Neural progenitor cell (in vitro differentiated cells): ENCODE data around the gene SLC2A13. TPM values are rescaled to one million over a fixed set of nuclear protein-coding genes. Genes with fewer than 3 reads are reported as not detected.

Experiments used
- DNase-seq: peaks from one replicate; pipeline ENCODE4 v3.0.0-alpha.2; 2016; ENCODE audit warnings: low spot score
- H2AFZ ChIP-seq: fragments of 200-600 bp; sonication (generic); replicated peaks from 2 replicates; pipeline ENCODE4 v1.6.1; 2016; ENCODE audit warnings: antibody characterized with exemption
- H3F3A ChIP-seq: fragments of 200-600 bp; sonication (generic); 2 replicates; pipeline ENCODE4 v1.6.1; 2016; ENCODE audit warnings: antibody characterized with exemption, low read depth
- H3K27ac ChIP-seq: fragments of 200-600 bp; sonication (generic); 2 replicates; pipeline ENCODE4 v1.5.1; 2016; ENCODE audit warnings: mild to moderate bottlenecking
- H3K27me3 ChIP-seq: fragments of 200-600 bp; sonication (generic); 2 replicates; pipeline ENCODE4 v1.6.1; 2016; ENCODE audit warnings: mild to moderate bottlenecking, moderate library complexity
- H3K36me3 ChIP-seq: fragments of 200-600 bp; sonication (generic); 2 replicates; pipeline ENCODE4 v1.5.1; 2016
- H3K4me1 ChIP-seq: fragments of 200-600 bp; sonication (generic); 2 replicates; pipeline ENCODE4 v1.6.1; 2016; ENCODE audit warnings: mixed run types
- H3K4me2 ChIP-seq: fragments of 200-600 bp; sonication (generic); 2 replicates; pipeline ENCODE4 v1.6.1; 2016
- H3K4me3 ChIP-seq: fragments of 200-600 bp; sonication (generic); 2 replicates; pipeline ENCODE4 v1.5.1; 2016
- H3K79me2 ChIP-seq: fragments of 200-600 bp; sonication (generic); 2 replicates; pipeline ENCODE4 v1.6.1; 2016; ENCODE audit warnings: low read depth
- H3K9ac ChIP-seq: fragments of 200-600 bp; sonication (generic); 2 replicates; pipeline ENCODE4 v1.6.1; 2016
- H3K9me3 ChIP-seq: fragments of 200-600 bp; sonication (generic); 2 replicates; pipeline ENCODE4 v1.5.1; 2016; ENCODE audit warnings: low read depth
- H4K20me1 ChIP-seq: fragments of 200-600 bp; sonication (generic); 2 replicates; pipeline ENCODE4 v1.6.1; 2016; ENCODE audit warnings: low read depth
- H3K27ac Mint-ChIP-seq: 3 replicates; pipeline ENCODE4 v1.8.0; 2021; ENCODE audit warnings: mixed read lengths
- H3K27me3 Mint-ChIP-seq: 2 replicates; pipeline ENCODE4 v1.8.0; 2022; ENCODE audit warnings: low read depth, mild to moderate bottlenecking, inconsistent platforms, moderate library complexity, mixed read lengths; ENCODE audit not compliant: insufficient read depth
- H3K36me3 Mint-ChIP-seq: 3 replicates; pipeline ENCODE4 v1.8.0; 2021; ENCODE audit warnings: mixed read lengths
- H3K4me1 Mint-ChIP-seq: 3 replicates; pipeline ENCODE4 v1.8.0; 2021; ENCODE audit warnings: mixed read lengths
- H3K4me3 Mint-ChIP-seq: 3 replicates; pipeline ENCODE4 v1.8.0; 2021; ENCODE audit warnings: mild to moderate bottlenecking, moderate library complexity, mixed read lengths
- H3K9me3 Mint-ChIP-seq: 3 replicates; pipeline ENCODE4 v1.8.0; 2020; ENCODE audit warnings: mixed read lengths
- CTCF ChIP-seq: fragments of 200-600 bp; sonication (generic); IDR thresholded peaks from 2 replicates; pipeline ENCODE4 v1.5.1; 2017; ENCODE audit warnings: antibody characterized with exemption, mild to moderate bottlenecking
- EZH2 ChIP-seq: fragments of 200-600 bp; sonication (generic); IDR thresholded peaks from 2 replicates; pipeline ENCODE4 v1.6.1; 2017; ENCODE audit warnings: antibody characterized with exemption, mild to moderate bottlenecking, moderate library complexity
- EZH2phosphoT487 ChIP-seq: fragments of 200-600 bp; sonication (generic); IDR thresholded peaks from 2 replicates; pipeline ENCODE4 v1.6.1; 2017; ENCODE audit warnings: antibody characterized with exemption
- total RNA-seq: library from RNA; depleted of rRNA; stranded (reverse); fragments of >200 nt; gene quantifications from 2 replicates; pipeline ENCODE4 v1.2.3, GENCODE V29; 2015; ENCODE audit warnings: low replicate concordance

SLC2A13 gene
- total RNA-seq, 1 donor from 2014 or later: 11.1 TPM

DNA sequence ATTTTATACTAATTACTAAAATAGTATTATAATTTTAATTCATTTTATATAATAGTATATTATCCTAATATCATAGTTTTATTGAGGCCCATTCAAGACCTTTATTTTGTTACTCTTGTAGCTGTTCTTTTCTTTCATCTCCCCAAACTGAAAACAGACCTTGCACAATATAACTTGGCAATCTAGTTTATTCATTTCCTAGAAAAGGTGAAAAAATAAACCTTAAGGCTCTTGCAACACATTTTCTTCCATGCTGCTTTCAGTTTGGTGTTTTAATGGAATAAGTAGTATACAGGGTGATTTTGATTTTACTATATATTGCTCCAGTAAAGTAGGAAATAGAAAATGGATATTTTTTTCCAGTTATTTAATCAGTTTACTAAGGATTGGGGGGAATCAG lies 174.0 kb downstream of the SLC2A13 start:
- Mint-ChIP-seq H3K27me3 (peaks cover 3% of the 10 kb centered on the region), H3K27ac (no peak overlapping the region), H3K9me3 (no peaks in the 10 kb centered on the region), H3K4me3 (no peak overlapping the region), H3K36me3 (no peaks in the 10 kb centered on the region), H3K4me1 (peaks cover 9% of the 10 kb centered on the region)
- no peaks in the 10 kb centered on the region for H3K79me2 ChIP-seq
- H3K4me3 ChIP-seq: no peak overlapping the region
- no peak for TF ChIP-seq EZH2phosphoT487
- no peak for TF ChIP-seq EZH2
- no peak for TF ChIP-seq CTCF
- no peak overlapping the region for H3K4me2 ChIP-seq
- H3K36me3 ChIP-seq: no peaks in the 10 kb centered on the region
- H3K4me1 ChIP-seq: no peaks in the 10 kb centered on the region
- H3K27ac ChIP-seq: no peak overlapping the region
- no peaks in the 10 kb centered on the region for H4K20me1 ChIP-seq
- H3F3A ChIP-seq: no peaks in the 10 kb centered on the region
- no peaks in the 10 kb centered on the region for H3K27me3 ChIP-seq
- no peaks in the 10 kb centered on the region for H3K9me3 ChIP-seq
- DNase-seq: no peak
- no peak overlapping the region for H2AFZ ChIP-seq
- H3K9ac ChIP-seq: no peak overlapping the region

DNA sequence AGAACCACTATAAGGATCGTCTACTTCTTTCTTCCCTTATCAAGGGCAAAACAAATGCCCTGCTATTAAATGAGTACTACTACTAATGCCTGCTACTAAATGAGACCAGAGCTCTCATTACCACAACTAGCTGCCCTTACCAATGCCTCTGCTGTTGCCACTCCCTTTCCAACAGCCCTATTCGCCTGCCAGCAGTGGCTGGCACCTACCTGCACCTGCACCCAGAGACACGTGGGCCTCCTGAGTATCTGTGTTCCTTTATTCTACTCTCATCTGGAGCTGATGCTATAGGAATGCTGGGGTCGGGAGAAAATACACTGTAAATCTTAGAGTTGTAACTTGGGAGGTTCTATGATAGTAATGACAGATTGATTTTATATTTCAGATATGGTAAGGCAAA lies 174.7 kb downstream of the SLC2A13 start:
- Mint-ChIP-seq H3K4me1 (peaks cover 6% of the 10 kb centered on the region), H3K9me3 (no peaks in the 10 kb centered on the region), H3K36me3 (no peaks in the 10 kb centered on the region), H3K27me3 (peaks cover 3% of the 10 kb centered on the region), H3K4me3 (no peak overlapping the region), H3K27ac (no peak overlapping the region)
- Histone ChIP-seq H3F3A (no peaks in the 10 kb centered on the region), H3K27me3 (no peaks in the 10 kb centered on the region), H2AFZ (no peak overlapping the region), H4K20me1 (no peaks in the 10 kb centered on the region), H3K9ac (no peak overlapping the region), H3K27ac (no peak overlapping the region), H3K79me2 (no peaks in the 10 kb centered on the region), H3K36me3 (no peaks in the 10 kb centered on the region), H3K4me1 (no peaks in the 10 kb centered on the region), H3K9me3 (no peaks in the 10 kb centered on the region), H3K4me3 (no peak overlapping the region), H3K4me2 (no peak overlapping the region)
- no peak for DNase-seq
- no peak for TF ChIP-seq EZH2
- TF ChIP-seq EZH2phosphoT487: no peak
- no peak for TF ChIP-seq CTCF

DNA sequence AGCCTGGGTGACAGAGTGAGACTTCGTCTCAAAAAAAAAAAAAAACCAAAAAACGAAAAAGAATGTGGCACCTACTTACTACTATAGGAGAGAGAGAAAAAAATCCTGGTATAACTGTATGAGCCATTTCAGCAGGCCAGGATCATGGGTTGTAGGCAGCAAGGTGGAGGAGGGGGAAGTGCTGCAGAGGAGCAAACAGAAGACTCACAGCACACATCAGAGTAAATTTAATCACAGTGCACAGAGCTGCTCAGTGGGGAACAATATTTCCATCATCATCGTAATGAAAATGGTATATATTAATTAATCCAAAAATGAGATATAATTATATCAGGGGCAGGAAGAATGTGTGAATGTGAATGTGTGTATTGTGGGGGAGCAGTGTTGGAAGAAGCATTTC lies 175.8 kb downstream of the SLC2A13 start:
- no peak for DNase-seq
- Histone ChIP-seq H3K9me3 (no peaks in the 10 kb centered on the region), H3K9ac (no peak overlapping the region), H3K79me2 (no peaks in the 10 kb centered on the region), H2AFZ (no peak overlapping the region), H3K27me3 (no peaks in the 10 kb centered on the region), H3K4me2 (no peak overlapping the region), H3K36me3 (no peaks in the 10 kb centered on the region), H3K4me1 (no peaks in the 10 kb centered on the region), H3K27ac (no peak overlapping the region), H4K20me1 (no peaks in the 10 kb centered on the region), H3K4me3 (no peak overlapping the region), H3F3A (no peaks in the 10 kb centered on the region)
- Mint-ChIP-seq H3K27me3 (peaks cover 3% of the 10 kb centered on the region), H3K27ac (no peak overlapping the region), H3K4me3 (no peak overlapping the region), H3K9me3 (no peaks in the 10 kb centered on the region), H3K36me3 (no peaks in the 10 kb centered on the region), H3K4me1 (peaks cover 6% of the 10 kb centered on the region)
- no peak for TF ChIP-seq CTCF
- no peak for TF ChIP-seq EZH2
- no peak for TF ChIP-seq EZH2phosphoT487
